H54 (cell line): Measurements from ENCODE around the gene SCGB2A2.

Experiments
- DNase-seq: peaks from one replicate; pipeline ENCODE4 v3.0.0; 2011; ENCODE audit warnings: low spot score, mixed read lengths; ENCODE audit not compliant: insufficient read length
- FAIRE-seq: peaks from 3 replicates; lab custom pipeline; 2011; peaks lifted over from hg19 to GRCh38; lab: Jason Lieb, UNC
- POLR2A ChIP-seq: IDR thresholded peaks from 2 replicates; pipeline ENCODE4 v1.6.1; 2011; ENCODE audit warnings: low read depth, mild to moderate bottlenecking, low read length

SCGB2A2 gene

DNA sequence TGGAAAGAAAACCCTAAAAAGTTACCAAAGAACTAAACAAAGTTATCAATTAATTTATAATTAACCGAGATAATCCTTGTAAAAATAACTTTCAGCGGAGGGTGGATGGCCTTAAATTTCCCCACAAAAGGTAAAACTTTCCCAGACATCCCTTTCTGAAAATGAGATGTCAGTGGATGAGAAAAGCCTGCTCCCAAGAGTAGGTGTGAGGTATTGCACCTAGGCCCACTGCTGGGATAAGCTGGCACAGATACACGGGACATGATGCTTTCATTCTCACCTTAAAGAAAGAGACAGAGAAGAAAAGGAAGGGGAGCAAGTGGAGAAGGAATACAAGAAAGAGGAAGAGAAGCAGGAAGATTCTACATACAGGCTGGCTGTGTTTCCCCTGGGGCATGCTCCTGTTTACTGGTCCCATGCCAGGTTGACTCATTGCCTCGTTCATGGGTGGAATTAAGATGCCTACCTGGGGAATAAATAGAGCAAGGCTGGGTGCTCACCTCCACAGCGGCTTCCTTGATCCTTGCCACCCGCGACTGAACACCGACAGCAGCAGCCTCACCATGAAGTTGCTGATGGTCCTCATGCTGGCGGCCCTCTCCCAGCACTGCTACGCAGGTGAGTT lies at the start of gene SCGB2A2:
SCGB2A2 (plus strand) TSS at position 505 of the 625 bp plus-strand sequence; CDS start at position 564, 59 bp downstream.
- FAIRE-seq, result no peak
- TF ChIP-seq POLR2A, result no peak

DNA sequence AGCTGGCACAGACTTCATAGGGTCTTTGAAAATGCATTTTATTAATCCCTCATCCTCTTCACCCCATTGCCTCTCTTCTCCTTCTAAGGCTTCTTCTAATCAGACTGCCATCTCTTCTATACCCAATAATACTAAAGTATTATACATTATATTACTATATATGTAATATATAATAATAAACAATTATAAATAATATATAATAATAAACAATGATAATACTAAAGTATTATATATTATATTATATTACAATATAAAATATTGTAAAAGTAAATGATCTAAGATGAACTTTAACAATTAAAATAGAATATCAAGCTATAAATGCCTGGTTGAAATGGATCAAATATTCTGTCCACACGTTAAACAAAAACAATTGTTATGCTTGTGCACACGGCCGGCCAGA lies 48.5 kb upstream of the SCGB2A2 start:
- no peak for TF ChIP-seq POLR2A
- DNase-seq, result no peak
- FAIRE-seq, result no peak

More for the DNA sequence above, at the start of gene SCGB2A2:
- no peak for DNase-seq

DNA sequence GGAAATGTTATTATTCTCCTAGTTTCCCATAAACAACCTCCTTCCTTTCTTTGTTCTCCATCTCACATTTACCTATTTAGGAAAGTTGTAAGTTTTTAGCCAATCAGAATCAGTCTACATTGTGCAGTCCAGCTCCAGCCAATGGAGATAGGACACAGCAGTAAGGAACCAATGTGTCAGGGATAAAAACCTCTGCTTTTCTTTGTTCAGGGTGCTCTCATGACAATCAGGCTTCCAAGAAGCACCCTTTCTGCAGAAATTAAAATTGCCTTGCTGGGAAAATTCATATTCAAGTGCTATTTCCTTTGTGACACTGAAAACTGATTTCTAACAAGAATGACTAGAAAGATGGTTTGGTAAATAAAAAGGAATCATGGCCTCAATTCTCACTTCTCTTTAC lies 46.9 kb upstream of the SCGB2A2 start:
- DNase-seq (no peak), FAIRE-seq (no peak)
- TF ChIP-seq POLR2A, result no peak

DNA sequence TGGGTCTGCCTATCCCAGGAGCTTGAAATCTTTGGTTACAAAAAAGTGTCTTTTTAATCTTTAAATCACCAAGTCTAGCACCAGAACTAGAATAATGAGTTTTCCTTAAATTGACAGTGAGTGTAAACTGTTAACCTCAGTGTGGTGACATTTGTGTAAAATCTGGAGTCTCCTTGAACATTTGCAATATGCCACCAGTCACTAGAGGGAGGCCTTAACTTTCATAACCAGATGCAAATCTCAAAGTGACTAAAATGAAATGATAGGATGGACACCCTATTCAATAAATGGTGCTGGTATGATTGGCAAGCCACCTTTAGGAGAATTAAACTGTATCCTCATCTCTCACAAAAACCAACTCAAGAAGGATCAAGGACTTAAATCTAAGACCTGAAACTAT lies 36.2 kb upstream of the SCGB2A2 start:
- no peak for FAIRE-seq
- TF ChIP-seq POLR2A, result no peak
- DNase-seq, result no peak

DNA sequence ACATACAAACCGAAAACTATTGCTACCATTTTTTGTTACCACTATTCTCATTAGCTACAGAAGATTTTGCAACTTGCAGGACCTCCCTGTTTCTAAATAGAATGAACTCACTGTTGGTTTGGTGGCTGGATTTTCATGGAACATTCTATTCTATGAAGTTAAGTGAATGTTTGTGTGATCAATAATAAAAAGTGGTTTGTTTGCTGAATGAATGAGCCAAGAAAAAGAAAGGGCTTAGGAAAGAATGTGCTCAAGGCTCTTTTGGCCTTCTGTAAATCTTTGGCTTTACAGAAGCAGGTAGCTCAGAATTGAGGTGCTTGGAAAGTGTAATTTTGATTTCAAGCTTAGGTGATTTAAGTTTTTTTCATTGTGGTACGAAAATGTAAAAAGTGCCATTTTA lies 33.8 kb upstream of the SCGB2A2 start:
- DNase-seq (no peak), FAIRE-seq (no peak)
- no peak for TF ChIP-seq POLR2A

DNA sequence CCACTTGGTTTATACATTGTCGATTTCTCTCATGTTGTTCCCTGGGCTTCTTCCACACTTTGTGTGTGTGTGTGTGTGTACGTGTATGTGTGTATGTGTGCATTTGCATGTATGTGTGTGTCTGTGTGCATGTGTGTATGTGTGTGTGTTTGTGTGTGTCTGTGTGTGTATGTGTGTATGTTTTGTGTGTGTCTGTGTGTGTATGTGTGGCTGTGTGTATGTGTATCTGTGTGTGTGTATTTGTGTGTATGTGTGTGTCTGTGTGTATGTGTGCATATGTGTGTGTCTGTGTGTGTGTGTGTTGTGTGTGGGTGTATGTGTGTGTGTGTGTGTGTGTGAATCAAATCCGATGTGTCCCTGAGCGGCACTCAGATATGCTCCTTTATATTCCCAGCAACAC lies 32.5 kb upstream of the SCGB2A2 start:
- FAIRE-seq (no peak), DNase-seq (no peak)
- TF ChIP-seq POLR2A, result no peak

DNA sequence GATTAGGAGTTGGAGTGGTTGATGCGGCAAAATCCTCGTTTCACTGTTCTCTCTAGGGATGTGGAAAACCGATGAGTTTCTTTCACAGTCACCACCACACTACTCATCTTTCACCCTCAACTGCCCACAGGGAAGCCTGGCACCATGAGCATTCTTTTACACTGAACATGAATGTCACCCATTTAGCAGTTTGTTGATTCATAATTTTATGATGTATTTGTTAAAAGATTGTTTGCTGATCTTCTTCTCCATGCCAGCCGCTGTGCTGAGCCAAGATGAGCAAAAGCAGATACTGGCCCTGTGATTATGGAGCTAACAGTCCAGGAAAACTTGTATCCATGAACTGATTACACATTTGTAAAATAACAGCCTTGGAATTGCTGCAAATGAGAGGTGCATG lies 31.8 kb upstream of the SCGB2A2 start:
- no peak for FAIRE-seq
- TF ChIP-seq POLR2A, result no peak
- no peak for DNase-seq

DNA sequence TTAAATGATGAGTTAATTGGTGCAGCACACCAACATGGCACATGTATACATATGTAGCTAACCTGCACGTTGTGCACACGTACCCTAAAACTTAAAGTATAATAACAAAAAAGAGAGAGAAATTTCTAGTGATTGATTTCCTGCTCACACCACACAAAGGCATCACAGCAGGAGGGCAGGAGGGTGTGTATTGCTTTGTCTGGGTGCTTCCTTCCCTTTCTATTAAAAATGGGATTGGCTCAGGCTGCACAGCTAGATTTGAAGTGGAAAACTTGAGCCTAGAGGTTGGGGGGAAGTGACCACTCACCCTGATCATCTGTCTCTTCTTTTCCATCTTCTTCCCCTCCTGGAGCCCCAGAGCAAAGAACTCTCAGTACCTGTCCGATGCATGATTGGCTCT lies 28.9 kb upstream of the SCGB2A2 start:
- FAIRE-seq (no peak), DNase-seq (no peak)
- no peak for TF ChIP-seq POLR2A

DNA sequence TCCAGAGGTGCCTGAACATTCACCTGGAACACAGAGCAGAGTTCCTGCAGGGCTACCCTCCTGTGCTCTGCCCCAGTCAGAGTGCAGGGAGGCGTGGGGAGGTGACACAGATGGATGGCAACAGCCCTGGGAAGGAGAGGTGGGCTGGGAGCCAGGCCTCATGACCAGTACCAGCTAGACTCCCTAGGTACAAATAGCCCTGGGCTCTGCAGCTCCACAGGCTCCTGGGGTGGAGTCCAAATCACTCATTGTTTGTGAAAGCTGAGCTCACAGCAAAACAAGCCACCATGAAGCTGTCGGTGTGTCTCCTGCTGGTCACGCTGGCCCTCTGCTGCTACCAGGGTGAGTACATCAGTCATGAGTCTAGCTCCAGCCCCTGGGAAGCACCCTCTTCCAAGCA lies 27.9 kb upstream of the SCGB2A2 start, which contains the start of gene SCGB1D2:
SCGB1D2 (plus strand) TSS at position 219 of the 400 bp plus-strand sequence; CDS start at position 288, 69 bp downstream.
- FAIRE-seq (no peak), DNase-seq (peak; percentile 35)
- no peak for TF ChIP-seq POLR2A

DNA sequence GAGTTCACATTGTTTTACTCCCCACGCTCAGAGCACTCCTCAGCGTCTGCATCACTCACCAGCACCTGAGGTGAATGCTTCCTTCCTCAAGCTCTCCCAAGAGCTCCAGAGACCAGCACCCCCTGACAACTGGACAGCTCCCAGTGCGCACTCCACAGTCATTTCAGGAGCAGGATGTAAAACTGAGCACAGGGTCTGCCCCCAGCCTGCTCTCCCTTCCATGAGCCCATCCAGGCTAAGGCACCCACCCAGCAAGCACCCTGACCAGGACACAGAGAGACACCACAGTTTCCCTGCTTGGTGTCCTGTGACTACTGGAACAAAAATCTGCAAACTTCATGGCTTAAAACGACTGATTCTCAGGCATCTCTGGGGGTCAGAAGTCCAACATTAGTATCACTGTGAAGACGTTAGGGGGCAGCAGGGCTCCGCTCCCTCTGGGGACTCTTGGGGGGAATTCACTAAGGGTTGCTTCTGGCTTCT lies 24.6 kb upstream of the SCGB2A2 start:
- no peak for DNase-seq
- FAIRE-seq, result no peak

DNA sequence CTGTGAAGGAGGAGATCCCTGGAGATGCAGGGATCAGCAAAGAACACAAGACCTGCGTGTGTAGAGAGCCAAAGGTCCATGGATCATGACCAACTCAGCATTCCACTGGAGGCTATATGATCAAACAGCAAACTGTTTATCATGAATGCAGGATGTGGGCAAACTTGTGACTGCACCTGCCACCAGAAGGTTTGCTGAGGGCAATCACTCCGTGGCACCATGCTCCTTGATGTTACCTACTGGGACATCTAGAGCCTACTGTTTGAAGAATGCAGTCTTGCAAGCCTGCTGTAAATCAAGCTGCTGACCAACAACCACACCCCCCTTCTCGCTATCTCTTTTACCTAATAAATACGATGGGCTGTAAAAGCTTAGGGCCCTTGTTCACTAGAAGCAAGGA lies 18.3 kb upstream of the SCGB2A2 start:
- FAIRE-seq, result no peak
- no peak for DNase-seq
- no peak for TF ChIP-seq POLR2A

More for the DNA sequence above, 24.6 kb upstream of the SCGB2A2 start:
- TF ChIP-seq POLR2A, result no peak

DNA sequence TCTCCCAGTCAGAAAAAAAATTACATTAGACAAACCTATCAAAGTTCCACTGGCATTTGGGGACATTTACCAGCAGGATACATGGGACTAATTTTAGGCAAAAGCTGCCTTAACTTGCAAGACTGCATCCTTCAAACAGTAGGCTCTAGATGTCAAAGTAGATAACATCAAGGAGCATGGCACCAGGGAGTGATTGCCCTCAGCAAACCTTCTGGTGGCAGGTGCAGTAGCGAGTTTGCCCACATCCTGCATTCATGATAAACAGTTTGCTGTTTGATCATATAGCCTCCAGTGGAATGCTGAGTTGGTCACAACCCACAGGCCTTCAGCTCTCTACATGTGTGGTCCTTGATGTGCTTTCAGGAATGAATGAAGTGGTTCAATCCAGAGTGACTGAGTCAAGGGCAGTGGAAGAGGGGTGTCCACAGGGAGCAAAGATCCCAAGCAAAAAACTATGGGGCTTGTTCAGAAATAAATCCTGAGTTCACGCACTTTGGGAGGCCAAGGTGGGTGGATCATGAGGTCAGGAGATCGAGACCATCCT lies 15.9 kb upstream of the SCGB2A2 start:
- DNase-seq (no peak), FAIRE-seq (no peak)
- TF ChIP-seq POLR2A, result no peak

DNA sequence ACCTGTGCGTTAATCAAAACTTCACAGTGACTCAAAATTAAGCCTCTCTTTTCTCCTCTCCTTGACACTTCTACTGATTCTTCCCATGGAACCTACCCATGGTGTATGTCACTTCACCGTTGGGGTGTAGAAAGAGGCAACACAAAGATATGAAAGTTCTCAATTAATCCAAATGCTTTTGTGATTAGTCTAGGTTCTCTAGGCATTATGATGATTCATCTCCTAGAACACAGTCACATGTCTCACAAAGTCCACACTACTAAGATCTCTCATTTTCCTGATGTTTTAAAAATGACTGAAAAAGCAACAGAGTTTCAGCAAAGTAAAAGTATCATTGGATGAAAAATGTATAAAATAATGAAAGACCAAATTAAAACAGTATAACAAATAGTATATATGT lies 13.7 kb upstream of the SCGB2A2 start:
- no peak for TF ChIP-seq POLR2A
- no peak for DNase-seq
- FAIRE-seq, result no peak

DNA sequence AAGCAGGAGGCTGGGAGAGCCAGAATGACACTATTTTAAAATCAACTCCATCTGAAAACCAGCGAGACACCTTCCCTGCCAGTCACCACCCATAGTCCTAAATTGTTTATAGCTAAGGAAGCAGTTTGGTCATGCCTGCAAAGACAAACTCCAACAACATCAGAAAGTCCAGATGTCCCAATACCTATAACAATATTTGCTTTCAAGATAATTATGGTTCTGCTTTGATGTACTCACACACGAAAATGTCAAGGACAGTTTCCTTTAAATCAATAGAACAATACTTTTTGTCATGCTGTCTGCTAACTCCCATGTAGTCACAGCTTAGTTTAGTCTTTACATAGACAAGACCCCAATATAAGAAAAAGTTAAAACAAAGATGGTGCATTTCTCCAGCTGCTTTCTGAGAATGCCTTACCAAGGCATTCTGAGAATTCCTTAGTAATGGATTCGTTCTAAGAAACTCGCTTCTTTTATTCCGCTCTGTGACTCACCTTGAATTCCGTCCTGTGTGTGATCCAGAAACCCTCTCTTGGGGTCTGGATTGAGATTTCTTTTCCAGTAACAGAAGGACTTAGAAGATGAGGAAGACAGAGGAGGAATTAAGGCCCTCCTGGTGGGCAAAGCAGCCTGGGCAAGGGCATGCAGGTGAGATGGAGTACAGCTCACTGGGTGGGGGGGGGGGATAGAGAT lies 9.6 kb upstream of the SCGB2A2 start:
- DNase-seq (no peak), FAIRE-seq (no peak)
- no peak for TF ChIP-seq POLR2A

DNA sequence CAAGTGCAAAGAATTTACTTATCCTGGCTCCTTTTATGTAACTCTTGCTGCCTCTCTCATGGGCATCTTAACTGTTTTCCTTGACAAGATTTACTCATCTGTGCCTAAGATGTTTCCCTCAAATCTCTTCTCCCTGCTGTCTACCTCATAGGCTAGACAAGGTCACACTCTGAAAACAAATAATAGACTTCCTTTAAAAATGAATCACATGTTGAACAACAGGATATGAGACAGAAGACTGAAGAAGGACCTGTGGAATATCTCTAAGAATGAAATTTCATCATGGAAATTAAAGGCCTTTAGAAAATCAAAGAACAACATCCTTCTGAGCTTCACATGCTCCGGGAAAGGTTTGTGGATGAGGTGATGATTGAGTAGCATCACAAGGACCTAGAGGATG lies 6.0 kb upstream of the SCGB2A2 start:
- no peak for TF ChIP-seq POLR2A
- no peak for FAIRE-seq
- no peak for DNase-seq
